ENCODE measurements around the gene ZDHHC1.

The ZDHHC1 gene

DNA sequence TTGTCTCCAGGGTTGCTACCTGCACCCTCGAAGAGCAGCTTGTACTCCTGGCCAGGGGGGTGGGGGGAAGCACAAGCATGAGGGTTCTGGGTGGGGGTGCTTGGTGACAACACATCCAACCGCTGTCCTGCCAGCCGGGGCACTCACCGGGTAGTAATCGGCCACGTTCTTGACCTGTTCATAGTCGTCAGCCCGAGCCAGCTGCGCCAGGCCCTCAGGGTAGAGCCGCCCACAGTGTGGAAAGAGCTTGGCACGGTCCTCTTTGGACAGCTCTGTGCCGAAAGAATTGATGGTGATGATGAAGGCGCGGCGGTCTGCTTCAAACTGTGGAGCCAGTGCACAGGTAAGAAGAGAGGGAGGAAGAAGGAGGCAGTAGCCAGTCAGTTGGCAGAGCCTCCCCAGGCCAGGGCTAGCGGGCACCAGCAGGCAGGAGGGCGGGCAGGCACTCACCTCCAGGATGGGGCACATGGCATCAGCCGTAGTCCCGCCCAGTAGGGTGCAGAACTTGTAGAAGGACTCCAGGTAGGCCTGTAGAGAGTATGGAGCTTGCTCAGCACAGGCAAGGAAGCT lies 22.6 kb upstream of the ZDHHC1 start:
- TF ChIP-seq, protein P1, sequence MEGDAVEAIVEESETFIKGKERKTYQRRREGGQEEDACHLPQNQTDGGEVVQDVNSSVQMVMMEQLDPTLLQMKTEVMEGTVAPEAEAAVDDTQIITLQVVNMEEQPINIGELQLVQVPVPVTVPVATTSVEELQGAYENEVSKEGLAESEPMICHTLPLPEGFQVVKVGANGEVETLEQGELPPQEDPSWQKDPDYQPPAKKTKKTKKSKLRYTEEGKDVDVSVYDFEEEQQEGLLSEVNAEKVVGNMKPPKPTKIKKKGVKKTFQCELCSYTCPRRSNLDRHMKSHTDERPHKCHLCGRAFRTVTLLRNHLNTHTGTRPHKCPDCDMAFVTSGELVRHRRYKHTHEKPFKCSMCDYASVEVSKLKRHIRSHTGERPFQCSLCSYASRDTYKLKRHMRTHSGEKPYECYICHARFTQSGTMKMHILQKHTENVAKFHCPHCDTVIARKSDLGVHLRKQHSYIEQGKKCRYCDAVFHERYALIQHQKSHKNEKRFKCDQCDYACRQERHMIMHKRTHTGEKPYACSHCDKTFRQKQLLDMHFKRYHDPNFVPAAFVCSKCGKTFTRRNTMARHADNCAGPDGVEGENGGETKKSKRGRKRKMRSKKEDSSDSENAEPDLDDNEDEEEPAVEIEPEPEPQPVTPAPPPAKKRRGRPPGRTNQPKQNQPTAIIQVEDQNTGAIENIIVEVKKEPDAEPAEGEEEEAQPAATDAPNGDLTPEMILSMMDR (IDR thresholded peaks at IDR 0.05) = no peak
- H3K4me3 ChIP-seq = no peak overlapping the region
- no peak for DNase-seq (ENCODE audit: low spot score)
- no peak overlapping the region for H3K27ac ChIP-seq

DNA sequence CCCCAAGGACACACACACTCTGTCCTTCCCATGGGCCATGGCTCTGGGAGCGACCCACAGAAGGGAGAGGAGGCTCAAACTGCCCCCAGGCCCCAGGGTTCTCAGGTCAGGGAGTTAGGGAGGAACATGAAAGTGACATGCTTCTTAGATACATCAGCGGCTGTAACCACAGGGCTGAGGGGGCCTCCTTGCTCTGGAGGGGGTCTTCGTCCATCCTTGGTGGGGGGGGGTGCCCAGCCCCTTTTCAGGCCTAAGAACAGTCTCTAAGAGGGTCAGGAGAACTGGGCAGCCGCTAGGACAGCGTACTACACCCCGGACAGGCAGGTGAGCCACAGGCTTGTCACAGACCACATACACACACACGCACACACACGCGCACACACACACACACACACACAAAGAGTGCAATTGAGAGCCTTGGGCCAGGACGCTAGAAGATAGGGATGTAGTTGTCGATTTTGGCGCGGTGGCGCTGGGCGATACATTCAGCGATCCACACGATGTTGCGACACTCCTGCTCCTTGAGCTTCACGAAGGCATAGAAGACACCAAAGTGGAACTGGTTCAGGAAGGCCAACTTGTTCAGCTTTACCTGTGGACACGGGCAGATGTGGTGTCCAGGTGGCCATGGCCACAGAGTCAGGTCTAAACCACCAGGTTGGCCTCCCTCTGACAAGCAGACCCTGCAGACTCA lies 22.0 kb upstream of the ZDHHC1 start:
- TF ChIP-seq, protein P1 (IDR thresholded peaks at IDR 0.05) = no peak
- Histone ChIP-seq H3K4me3 (no peak overlapping the region), H3K27ac (no peak overlapping the region)
- DNase-seq (ENCODE audit: low spot score) = no peak

DNA sequence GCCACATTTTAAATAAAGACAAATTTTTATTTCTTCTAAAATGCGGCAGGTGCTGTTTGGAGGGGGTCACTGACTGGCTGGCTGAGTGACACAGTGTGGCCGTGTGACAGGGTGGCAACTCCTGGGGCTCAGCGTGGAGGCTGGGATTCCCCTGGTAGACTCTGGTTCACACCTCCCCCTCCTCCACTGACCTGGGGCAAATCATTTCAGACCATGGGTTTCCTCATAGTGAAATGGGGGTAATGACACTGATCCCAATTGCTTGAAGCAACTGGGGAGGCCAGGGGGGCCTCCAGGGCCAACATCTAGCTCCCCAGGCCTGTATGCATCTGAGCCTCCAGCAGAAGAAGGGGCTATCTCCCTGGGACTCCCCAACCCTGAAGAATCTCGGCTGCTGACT lies 21.2 kb upstream of the ZDHHC1 start:
- no peak overlapping the region for H3K4me3 ChIP-seq
- H3K27ac ChIP-seq = no peak overlapping the region
- TF ChIP-seq, protein P1 (IDR thresholded peaks at IDR 0.05) = no peak
- DNase-seq (ENCODE audit: low spot score) = no peak

DNA sequence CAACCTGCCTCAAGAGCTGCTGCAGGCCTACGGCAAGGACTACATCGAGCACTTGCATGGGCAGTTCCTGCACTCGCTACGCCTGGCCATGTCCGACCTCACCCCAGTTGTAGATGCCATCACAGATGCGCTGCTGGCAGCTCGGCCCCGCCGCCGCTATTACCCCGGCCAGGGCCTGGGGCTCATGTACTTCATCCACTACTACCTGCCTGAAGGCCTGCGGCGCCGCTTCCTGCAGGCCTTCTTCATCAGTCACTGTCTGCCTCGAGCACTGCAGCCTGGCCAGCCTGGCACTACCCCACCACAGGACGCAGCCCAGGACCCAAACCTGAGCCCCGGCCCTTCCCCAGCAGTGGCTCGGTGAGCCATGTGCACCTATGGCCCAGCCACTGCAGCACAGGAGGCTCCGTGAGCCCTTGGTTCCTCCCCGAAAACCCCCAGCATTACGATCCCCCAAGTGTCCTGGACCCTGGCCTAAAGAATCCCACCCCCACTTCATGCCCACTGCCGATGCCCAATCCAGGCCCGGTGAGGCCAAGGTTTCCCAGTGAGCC lies 20.4 kb upstream of the ZDHHC1 start:
- Histone ChIP-seq H3K27ac (no peak overlapping the region), H3K4me3 (no peak overlapping the region)
- TF ChIP-seq, protein P1 (IDR thresholded peaks at IDR 0.05) = no peak
- DNase-seq (ENCODE audit: low spot score) = no peak

DNA sequence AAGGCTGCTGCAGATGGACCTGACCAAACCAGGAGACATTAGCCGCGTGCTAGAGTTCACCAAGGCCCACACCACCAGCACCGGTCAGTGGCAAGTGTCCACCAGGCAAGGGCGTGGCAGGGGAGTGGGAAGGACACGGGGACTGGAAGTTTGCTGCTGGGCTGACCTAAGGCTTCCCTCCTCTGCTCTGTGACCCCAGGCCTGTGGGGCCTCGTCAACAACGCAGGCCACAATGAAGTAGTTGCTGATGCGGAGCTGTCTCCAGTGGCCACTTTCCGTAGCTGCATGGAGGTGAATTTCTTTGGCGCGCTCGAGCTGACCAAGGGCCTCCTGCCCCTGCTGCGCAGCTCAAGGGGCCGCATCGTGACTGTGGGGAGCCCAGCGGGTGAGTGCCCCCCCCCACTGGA lies 19.5 kb upstream of the ZDHHC1 start:
- H3K4me3 ChIP-seq = no peak overlapping the region
- TF ChIP-seq, protein P1 (IDR thresholded peaks at IDR 0.05) = no peak
- DNase-seq (ENCODE audit: low spot score) = no peak
- no peak overlapping the region for H3K27ac ChIP-seq

DNA sequence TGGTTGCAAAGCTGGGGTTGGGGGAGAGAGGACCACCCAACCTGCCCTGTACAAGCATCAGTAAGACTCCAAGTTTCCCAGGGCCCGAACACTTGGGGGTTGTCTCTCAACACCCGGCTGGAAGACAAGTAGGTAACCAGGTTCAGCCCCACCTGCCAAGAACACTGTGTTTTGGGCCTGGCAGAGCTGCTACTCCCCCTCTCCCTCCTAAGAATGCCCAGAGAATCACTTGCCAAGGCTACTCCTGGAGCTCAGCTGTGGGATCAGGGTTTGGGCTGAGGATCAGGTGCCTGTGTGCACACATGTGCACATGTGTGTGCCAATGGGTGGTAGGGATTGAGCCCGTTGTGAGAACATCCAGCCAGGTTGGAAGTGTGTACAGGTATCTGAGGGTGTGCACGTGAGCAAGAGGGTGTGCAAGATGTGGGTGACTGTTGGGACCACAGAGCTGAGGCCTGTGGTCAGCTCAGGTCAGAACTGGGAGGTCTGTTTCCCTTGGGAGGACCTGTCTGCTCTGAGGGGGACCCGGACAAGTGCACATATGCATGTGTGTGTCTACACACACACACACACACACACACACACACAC lies 16.9 kb upstream of the ZDHHC1 start:
- no peak for DNase-seq (ENCODE audit: low spot score)
- H3K27ac ChIP-seq = no peak overlapping the region
- TF ChIP-seq, protein P1 (IDR thresholded peaks at IDR 0.05) = no peak
- no peak overlapping the region for H3K4me3 ChIP-seq
